ENCODE measurements around the gene HAGHL. TPM values are rescaled to one million over a fixed set of nuclear protein-coding genes. Genes with fewer than 3 reads are reported as not detected.

Gene HAGHL
- total RNA-seq, 1 experiment from 2014 or later = 74.8 TPM

DNA sequence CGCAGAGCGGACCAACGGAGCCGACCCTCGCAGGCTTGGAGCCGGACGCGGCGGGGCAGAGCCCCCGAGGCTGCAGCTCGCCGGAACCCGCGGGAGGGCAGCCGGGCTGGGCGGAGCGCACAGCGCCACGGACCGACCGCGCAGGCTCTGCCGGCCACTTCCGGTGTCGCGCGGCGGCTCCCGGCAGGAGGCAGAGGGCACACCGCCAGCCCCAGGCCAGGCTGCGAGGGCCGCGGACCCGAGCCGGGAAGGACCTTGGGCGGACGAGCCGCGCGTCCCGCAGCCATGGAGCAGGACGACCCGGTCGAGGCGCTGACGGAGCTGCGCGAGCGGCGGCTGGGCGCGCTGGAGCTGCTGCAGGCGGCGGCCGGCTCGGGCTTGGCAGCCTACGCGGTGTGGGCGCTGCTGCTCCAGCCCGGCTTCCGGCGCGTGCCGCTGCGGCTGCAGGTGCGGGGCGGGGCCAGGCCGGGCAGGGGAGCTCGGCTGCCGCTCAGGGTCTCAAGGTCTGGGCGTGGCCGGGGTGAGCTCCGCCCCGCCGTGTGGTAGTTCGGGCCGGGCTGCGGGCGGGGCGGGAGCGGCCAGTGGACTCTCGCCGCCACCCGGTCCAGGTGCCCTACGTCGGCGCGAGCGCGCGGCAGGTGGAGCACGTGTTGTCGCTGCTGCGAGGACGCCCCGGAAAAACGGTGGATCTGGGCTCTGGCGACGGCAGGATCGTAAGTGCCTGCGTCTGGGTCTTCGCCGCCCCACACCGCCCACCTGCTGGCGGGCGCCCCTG, 5.7 kb upstream of the HAGHL start, which contains the start of gene ANTKMT:
TSS of gene ANTKMT (plus strand) at position 157 of the 775 bp plus-strand sequence. CDS start at position 286, 129 bp downstream.
- TF ChIP-seq POLR2AphosphoS5 (IDR thresholded peaks at IDR 0.05; ENCODE audit: low read depth, low read length) (peak; percentile 81), JUND (IDR thresholded peaks at IDR 0.05) (no peak), FOSL1 (IDR thresholded peaks at IDR 0.05; ENCODE audit: low read depth) (no peak), ZFX (IDR thresholded peaks at IDR 0.05) (peak; percentile 93), EZH2 (IDR thresholded peaks at IDR 0.05) (no peak), TCF7L2 (IDR thresholded peaks at IDR 0.05; ENCODE audit: borderline replicate concordance, extremely low read depth, insufficient read depth, insufficient read length) (peak; percentile 32), CEBPB (IDR thresholded peaks at IDR 0.05; ENCODE audit: low read depth) (no peak), POLR2A (IDR thresholded peaks at IDR 0.05; ENCODE audit: borderline replicate concordance, extremely low read depth, insufficient read depth, insufficient read length) (peak; percentile 90), SRF (IDR thresholded peaks at IDR 0.05; ENCODE audit: low read depth) (no peak), YY1 (IDR thresholded peaks at IDR 0.05; ENCODE audit: extremely low read depth, insufficient replicate concordance, low read depth, low read length) (peak; percentile 30)
- peaks cover 33 to 68% of the 10 kb centered on the region in 2 experiments for H3K4me1 ChIP-seq (ENCODE audit: control insufficient read depth in 1 of 2, insufficient read depth in 2 of 2, low read length in 2 of 2)
- no peaks in the 10 kb centered on the region for H3K27me3 ChIP-seq (ENCODE audit: insufficient read depth, low read length)
- peak; percentile 71 for ATAC-seq
- H3K9me2 ChIP-seq (ENCODE audit: insufficient read depth) = no peaks in the 10 kb centered on the region
- peak within 1 kb of the TSS; percentile 82 to 87 for H3K4me3 ChIP-seq (replicated peaks in 1 of 2; ENCODE audit: low read depth in 1 of 2, low read length in 2 of 2)
- peak within 1 kb of the TSS; percentile 80 for H3K4me2 ChIP-seq (ENCODE audit: low read length)
- RAD21 ChIA-PET (ENCODE audit: low non-redundant PET in 1 of 2, low total read pairs in 2 of 2, uncharacterized antibody in 2 of 2, unreplicated experiment in 2 of 2) = interaction anchor here in 1 of 2 experiments (1.0 kb wide), 1 partner anchor 67 kb away, joined by 3 read pairs; the partner anchor contains the start of genes CHTF18 and RPUSD1
- no peaks in the 10 kb centered on the region for H3K36me3 ChIP-seq (ENCODE audit: control insufficient read depth in 1 of 2, insufficient read depth in 2 of 2, low read length in 2 of 2)
- H3K27ac ChIP-seq (ENCODE audit: low read depth, low read length) = peak within 1 kb of the TSS; percentile 100
- H4K20me1 ChIP-seq (ENCODE audit: insufficient read depth) = peaks cover 3% of the 10 kb centered on the region; the same call in 1 of the 2 replicates
- no peak within 1 kb of the TSS for H2AFZ ChIP-seq (ENCODE audit: low read depth, low read length, poor library complexity, severe bottlenecking)
- no peaks in the 10 kb centered on the region for H3K9me3 ChIP-seq (ENCODE audit: control insufficient read depth in 1 of 2, insufficient read depth in 1 of 2, low read depth in 1 of 2, low read length in 2 of 2)
- intact Hi-C loops (cut with micrococcal nuclease) = no loop called here
- POLR2A ChIA-PET = interaction anchor here (0.6 to 1.4 kb wide), 5 partner anchors 9 to 368 kb away, joined by 3 to 7 read pairs (median 5); partner anchors contain the start of genes CIAO3 and MSLN
- peak within 1 kb of the TSS; percentile 98 for H3K9ac ChIP-seq (ENCODE audit: low read length)
- H3K79me2 ChIP-seq (ENCODE audit: insufficient read depth, low read length) = peaks cover 21% of the 10 kb centered on the region
- no peak for DNase-seq (ENCODE audit: low read depth, low spot score)
- CTCF ChIA-PET = interaction anchor here (0.7 to 2.6 kb wide), 5 partner anchors 9 to 336 kb away, joined by 3 to 11 read pairs (median 6); partner anchors contain the start of gene MSLN
- no TSS peak for BruUV-seq (replicated peaks)
